ENCODE measurements around the gene FAM181A. TPM values are rescaled to one million over a fixed set of nuclear protein-coding genes. Genes with fewer than 3 reads are reported as not detected.

The FAM181A gene
- total RNA-seq, 4 donors from 2014 or later = not detected

GRCh38 chr14:93923626-93924025, 3.5 kb upstream of the FAM181A start:
- Histone ChIP-seq H3K27me3 (no peaks in the 10 kb centered on the region), H3K27ac (no peak overlapping the region), H3K4me3 (no peak overlapping the region), H3K4me1 (no peaks in the 10 kb centered on the region), H3K36me3 (no peaks in the 10 kb centered on the region), H3K9me3 (no peaks in the 10 kb centered on the region)
- intact Hi-C loops (cut with DNase I; ENCODE audit: low total_unique reads) (no loop called here), in situ Hi-C loops (cut with MboI; ENCODE audit: low pct_ligation_motif_present in 1 of 4, low pct_unique_long_range_greater_than_20kb in 1 of 4, low sequenced_read_pairs in 3 of 4) (no loop called here)
- 90 to 100% methylated on average over 1 to 8 of the region's 8 CpGs for WGBS, 2 donors (ENCODE audit: low coverage in 1 of 2)
- TF ChIP-seq POLR2A (IDR thresholded peaks at IDR 0.05) (no peak), CTCF (IDR thresholded peaks at IDR 0.05) (no peak), POLR2AphosphoS5 (IDR thresholded peaks at IDR 0.05) (no peak), EP300 (IDR thresholded peaks at IDR 0.05; ENCODE audit: low read depth) (no peak)
- DNase-seq = no peak

- no peaks in the 10 kb centered on the region for H3K4me1 ChIP-seq
- TF ChIP-seq POLR2A (IDR thresholded peaks at IDR 0.05) (no peak), POLR2AphosphoS5 (IDR thresholded peaks at IDR 0.05) (no peak)
- intact Hi-C loops (cut with DNase I; ENCODE audit: low total_unique reads) (no loop called here), in situ Hi-C loops (cut with MboI; ENCODE audit: low pct_ligation_motif_present in 1 of 4, low pct_unique_long_range_greater_than_20kb in 1 of 4, low sequenced_read_pairs in 3 of 4) (no loop called here)
- H3K4me3 ChIP-seq = no peak overlapping the region
- WGBS, 2 donors (ENCODE audit: low coverage in 1 of 2) = 40 to 88% methylated on average over 1 to 14 of the region's 14 CpGs
- H3K9me3 ChIP-seq = no peaks in the 10 kb centered on the region
- H3K27ac ChIP-seq = no peak overlapping the region
- no peaks in the 10 kb centered on the region for H3K36me3 ChIP-seq
- no peak for DNase-seq
- H3K27me3 ChIP-seq = no peaks in the 10 kb centered on the region
These were observed 2.4 kb upstream of the FAM181A start for GRCh38 chr14:93924592-93925355.

- intact Hi-C loops (cut with DNase I; ENCODE audit: low total_unique reads) = no loop called here
- no peaks in the 10 kb centered on the region for H3K36me3 ChIP-seq
- H3K27me3 ChIP-seq = no peaks in the 10 kb centered on the region
- no peaks in the 10 kb centered on the region for H3K9me3 ChIP-seq
- no peak for DNase-seq
- in situ Hi-C loops (cut with MboI; ENCODE audit: low pct_ligation_motif_present in 1 of 4, low pct_unique_long_range_greater_than_20kb in 1 of 4, low sequenced_read_pairs in 3 of 4) = no loop called here
- no peaks in the 10 kb centered on the region for H3K4me1 ChIP-seq
- TF ChIP-seq EP300 (IDR thresholded peaks at IDR 0.05; ENCODE audit: low read depth) = no peak
- TF ChIP-seq CTCF (IDR thresholded peaks at IDR 0.05) = no peak
- no peak for TF ChIP-seq POLR2A (IDR thresholded peaks at IDR 0.05)
- TF ChIP-seq POLR2AphosphoS5 (IDR thresholded peaks at IDR 0.05) = no peak
- H3K27ac ChIP-seq = no peak overlapping the region
- 80 to 88% methylated on average over 1 to 13 of the region's 13 CpGs for WGBS, 2 donors (ENCODE audit: low coverage in 1 of 2)
- H3K4me3 ChIP-seq = no peak overlapping the region
These were observed 1.7 kb upstream of the FAM181A start for GRCh38 chr14:93925374-93925895.

- H3K4me3 ChIP-seq = no peak overlapping the region
- H3K4me1 ChIP-seq = no peaks in the 10 kb centered on the region
- H3K27ac ChIP-seq = no peak overlapping the region
- no peaks in the 10 kb centered on the region for H3K27me3 ChIP-seq
- H3K36me3 ChIP-seq = no peaks in the 10 kb centered on the region
- no peaks in the 10 kb centered on the region for H3K9me3 ChIP-seq
- intact Hi-C loops (cut with DNase I; ENCODE audit: low total_unique reads) (no loop called here), in situ Hi-C loops (cut with MboI; ENCODE audit: low pct_ligation_motif_present in 1 of 4, low pct_unique_long_range_greater_than_20kb in 1 of 4, low sequenced_read_pairs in 3 of 4) (no loop called here)
- TF ChIP-seq POLR2AphosphoS5 (IDR thresholded peaks at IDR 0.05) (no peak), EP300 (IDR thresholded peaks at IDR 0.05; ENCODE audit: low read depth) (no peak), CTCF (IDR thresholded peaks at IDR 0.05) (no peak), POLR2A (IDR thresholded peaks at IDR 0.05) (no peak)
- WGBS, 2 donors (ENCODE audit: low coverage in 1 of 2) = 83% methylated on average over 21 of the region's 21 CpGs; no CpG with 5 or more reads in 1 of the 2 donors
- no peak for DNase-seq
These were observed 785 bp upstream of the FAM181A start for GRCh38 chr14:93926245-93926872.
